Fibroblast of villous mesenchyme (primary cell): ENCODE data around the gene CALHM1. TPM values are rescaled to one million over a fixed set of nuclear protein-coding genes. Genes with fewer than 3 reads are reported as not detected.

Experiments used
- DNase-seq: peaks from one replicate; pipeline ENCODE4 v3.0.0-alpha.2; 2010; ENCODE audit warnings: low read depth
- H3K4me3 ChIP-seq: 2 replicates; pipeline ENCODE4 v1.5.1; 2011; ENCODE audit warnings: low read depth, mild to moderate bottlenecking, low read length
- total RNA-seq: library from RNA; depleted of rRNA; stranded (reverse); fragments of >200 nt; gene quantifications from 2 replicates; pipeline ENCODE4 v1.2.3, GENCODE V29; 2012
- TF ChIP-seq, protein P1 (sequence below): IDR thresholded peaks from 2 replicates; pipeline ENCODE4 v1.5.1; 2012; ENCODE audit warnings: low read depth, mild to moderate bottlenecking, low read length; ENCODE audit not compliant: insufficient read depth

The CALHM1 gene
- total RNA-seq, 1 donor: not detected

DNA sequence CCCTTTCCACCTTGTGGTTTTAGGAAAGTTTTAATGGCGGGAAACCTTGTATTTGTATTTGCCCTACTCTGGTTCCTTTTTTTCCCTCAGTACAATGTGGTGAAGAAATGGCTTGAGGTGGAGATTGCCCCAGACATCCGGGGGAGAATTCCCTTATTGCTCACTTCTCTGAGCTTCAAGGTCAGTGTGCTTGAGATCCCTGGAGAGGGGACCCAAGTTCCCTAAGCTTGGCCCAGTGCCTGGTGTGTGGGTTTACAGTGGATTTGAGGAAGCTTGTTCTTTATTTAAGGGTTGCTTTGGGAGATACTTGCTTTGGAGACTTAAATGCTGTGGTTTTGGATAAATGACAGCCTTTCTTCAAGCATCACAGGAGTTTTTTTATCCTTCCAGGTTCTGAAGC, 24.8 kb downstream of the CALHM1 start:
- no peak for DNase-seq
- TF ChIP-seq, protein P1, sequence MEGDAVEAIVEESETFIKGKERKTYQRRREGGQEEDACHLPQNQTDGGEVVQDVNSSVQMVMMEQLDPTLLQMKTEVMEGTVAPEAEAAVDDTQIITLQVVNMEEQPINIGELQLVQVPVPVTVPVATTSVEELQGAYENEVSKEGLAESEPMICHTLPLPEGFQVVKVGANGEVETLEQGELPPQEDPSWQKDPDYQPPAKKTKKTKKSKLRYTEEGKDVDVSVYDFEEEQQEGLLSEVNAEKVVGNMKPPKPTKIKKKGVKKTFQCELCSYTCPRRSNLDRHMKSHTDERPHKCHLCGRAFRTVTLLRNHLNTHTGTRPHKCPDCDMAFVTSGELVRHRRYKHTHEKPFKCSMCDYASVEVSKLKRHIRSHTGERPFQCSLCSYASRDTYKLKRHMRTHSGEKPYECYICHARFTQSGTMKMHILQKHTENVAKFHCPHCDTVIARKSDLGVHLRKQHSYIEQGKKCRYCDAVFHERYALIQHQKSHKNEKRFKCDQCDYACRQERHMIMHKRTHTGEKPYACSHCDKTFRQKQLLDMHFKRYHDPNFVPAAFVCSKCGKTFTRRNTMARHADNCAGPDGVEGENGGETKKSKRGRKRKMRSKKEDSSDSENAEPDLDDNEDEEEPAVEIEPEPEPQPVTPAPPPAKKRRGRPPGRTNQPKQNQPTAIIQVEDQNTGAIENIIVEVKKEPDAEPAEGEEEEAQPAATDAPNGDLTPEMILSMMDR: no peak
- no peak overlapping the region for H3K4me3 ChIP-seq

- no peak for DNase-seq
- TF ChIP-seq, protein P1: no peak
- no peak overlapping the region for H3K4me3 ChIP-seq
These were observed 26.8 kb downstream of the CALHM1 start for GRCh38 chr10:103431902-103432301.

- no peak for DNase-seq
- no peak overlapping the region for H3K4me3 ChIP-seq
- TF ChIP-seq, protein P1: no peak
These were observed 29.1 kb downstream of the CALHM1 start for GRCh38 chr10:103429647-103430046.

DNA sequence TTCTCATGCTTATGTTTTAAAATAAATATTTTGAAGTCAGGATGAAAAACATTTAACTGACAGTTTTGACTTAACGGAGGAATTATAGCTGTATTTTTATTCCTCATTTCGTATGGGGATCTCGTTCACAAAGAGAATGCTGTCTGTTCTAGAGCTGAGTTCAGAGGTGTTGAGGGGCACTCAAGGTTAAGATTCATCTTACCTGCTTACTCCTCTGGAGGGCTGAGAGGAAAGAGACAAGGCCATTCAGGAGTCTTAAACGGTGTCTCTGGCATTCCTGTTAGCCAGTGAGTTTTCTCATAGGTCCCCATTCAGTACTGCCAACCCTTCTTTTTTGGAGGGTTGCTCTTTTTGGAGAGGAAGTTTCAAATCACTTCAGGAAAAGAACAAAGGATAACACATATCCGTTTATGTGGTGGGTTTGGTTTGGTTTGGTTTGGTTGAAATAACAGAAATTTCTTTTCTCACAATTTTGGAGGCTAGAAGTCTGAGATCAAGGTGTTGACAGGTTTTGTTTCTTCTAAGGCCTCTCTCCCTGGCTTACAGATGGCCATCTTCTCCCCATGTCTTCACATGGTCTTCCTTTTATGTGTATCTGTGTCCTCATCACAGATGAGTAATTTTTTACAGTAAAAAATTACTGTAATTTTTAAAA, 29.6 kb downstream of the CALHM1 start:
- TF ChIP-seq, protein P1: no peak
- no peak overlapping the region for H3K4me3 ChIP-seq

DNA sequence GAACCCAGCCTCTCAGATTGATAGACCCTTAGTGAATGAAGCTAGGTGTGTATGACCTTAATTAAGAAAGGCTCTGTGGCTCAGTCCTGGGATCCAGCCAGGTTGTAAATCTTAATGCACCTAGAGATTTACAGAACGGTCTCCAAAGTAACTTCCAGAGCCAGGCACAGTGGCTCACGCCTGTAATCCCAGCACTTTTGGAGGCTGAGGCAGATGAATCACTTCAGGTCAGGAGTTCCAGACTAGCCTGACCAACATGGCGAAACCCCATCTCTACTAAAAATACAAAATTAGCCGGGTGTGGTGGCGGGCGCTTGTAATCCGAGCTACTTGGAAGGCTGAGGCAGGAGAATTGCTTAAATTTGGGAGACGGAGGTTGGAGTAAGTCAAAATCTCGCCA, 30.8 kb downstream of the CALHM1 start:
- TF ChIP-seq, protein P1: no peak
- H3K4me3 ChIP-seq: no peak overlapping the region
- DNase-seq: no peak

More for the DNA sequence above, 29.6 kb downstream of the CALHM1 start:
- DNase-seq: no peak

DNA sequence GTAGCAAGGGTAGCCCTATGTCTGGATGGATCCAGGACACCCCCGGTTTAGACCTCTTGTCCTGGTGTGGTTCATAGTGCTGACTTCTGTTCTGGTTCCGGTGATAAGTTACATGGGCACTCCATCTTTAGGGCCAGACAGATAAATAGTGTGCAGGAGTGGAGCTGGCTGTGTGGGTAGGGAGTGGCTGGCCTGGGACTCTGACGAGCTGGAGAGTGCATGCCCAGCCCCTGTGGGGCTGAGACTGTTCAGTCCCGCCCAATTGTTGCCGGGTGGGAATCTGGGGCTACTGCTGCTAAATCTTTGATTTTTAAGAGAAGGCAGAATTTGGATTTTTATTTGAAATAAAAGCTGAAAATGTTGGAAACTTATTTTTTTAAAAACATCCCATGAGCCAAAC, 35.0 kb downstream of the CALHM1 start:
- H3K4me3 ChIP-seq: no peak overlapping the region
- DNase-seq: no peak
- TF ChIP-seq, protein P1: no peak

DNA sequence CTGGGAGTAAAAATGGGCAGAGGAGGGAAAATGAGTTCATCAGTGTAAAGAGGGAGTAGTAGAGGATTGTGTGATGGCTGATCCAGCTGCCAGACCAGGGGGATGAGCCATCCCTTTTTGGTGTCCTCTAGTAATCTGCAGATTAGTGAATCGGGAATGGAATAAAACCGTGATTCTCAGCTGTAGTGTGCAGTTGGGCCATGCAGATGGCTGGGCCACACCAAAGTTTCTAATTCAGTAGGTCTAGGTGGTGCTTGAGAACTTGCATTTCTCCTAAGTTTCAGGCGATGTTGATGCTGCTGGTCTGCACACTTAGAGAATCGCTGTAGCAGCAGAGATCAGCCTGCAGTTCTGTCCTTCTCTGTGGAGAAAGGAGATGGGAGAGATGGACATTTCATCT, 39.6 kb downstream of the CALHM1 start:
- no peak for DNase-seq
- TF ChIP-seq, protein P1: no peak
- no peak overlapping the region for H3K4me3 ChIP-seq
